GM19467 (cell line): ENCODE results near the gene CARD10.

Experiments used
- ATAC-seq: cut with Tn5 transposase; IDR thresholded peaks from one replicate; pipeline ENCODE4 v1.9.1; 2021; ENCODE audit warnings: mild to moderate bottlenecking, moderate library complexity; ENCODE audit not compliant: unreplicated experiment

Gene CARD10

DNA sequence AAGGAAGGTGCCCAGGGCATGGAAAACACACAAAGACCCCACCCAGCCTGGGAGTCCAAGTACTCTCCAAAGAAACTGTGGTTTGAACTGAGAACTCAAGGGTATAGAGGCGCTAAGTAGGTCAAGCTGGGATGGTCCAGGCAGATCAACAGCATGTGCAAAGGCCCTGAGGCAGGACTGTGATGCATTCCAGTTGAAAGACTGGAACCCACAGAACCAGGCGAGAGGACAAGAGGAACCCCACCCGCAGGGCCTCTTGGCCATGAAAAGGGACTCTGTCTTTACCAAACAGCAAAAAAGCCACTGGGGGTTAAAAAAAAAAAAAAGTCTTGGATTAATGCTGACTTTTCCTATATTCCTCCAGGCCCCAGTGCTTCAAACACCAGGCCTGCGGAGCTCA is 14.3 kb downstream of the CARD10 start:
- no peak for ATAC-seq

- ATAC-seq: no peak
Measured at GRCh38 chr22:37503850-37504249, 15.4 kb downstream of the CARD10 start.

- ATAC-seq: no peak
Measured at GRCh38 chr22:37503183-37503683, 16.0 kb downstream of the CARD10 start.

GRCh38 chr22:37502342-37503182 is 16.7 kb downstream of the CARD10 start:
- ATAC-seq: no peak

DNA sequence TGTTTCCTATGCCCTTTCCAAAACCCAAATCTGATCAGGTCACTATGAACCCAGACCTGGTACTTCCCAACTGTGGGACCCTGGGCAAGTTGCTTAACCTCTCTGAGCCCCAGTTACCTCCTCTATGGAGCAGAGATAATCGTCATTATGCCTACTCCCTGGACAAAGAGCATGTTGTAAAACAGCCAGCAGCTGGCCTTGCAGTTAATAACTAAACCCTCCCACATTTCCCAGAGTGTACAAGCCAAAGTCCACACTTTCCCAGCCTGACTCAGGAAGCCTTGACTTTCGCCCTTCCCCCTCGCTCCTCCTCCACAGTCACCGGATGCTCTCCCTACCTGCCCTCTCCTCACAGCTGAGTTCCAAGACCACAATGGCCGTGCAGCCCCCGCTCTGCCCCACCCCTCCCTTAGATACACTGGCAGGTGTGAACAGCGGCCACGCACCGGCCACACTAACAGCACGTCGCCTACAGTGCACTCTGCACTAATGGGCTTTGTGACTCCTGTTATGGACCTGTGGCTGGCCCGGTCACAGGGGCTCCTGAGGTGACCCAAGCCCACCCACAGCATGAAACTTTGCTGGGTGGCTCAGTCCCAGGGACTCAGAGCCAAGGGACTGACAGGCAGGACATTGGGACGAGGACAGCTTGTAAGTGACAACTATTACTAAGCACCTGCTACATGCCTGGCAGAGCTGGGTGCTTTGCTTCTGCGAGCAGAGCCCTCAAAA is 17.4 kb downstream of the CARD10 start:
- no peak for ATAC-seq

- no peak for ATAC-seq
Measured at GRCh38 chr22:37500745-37501609, 18.2 kb downstream of the CARD10 start.

GRCh38 chr22:37499789-37500540 is 19.2 kb downstream of the CARD10 start:
- ATAC-seq: no peak

DNA sequence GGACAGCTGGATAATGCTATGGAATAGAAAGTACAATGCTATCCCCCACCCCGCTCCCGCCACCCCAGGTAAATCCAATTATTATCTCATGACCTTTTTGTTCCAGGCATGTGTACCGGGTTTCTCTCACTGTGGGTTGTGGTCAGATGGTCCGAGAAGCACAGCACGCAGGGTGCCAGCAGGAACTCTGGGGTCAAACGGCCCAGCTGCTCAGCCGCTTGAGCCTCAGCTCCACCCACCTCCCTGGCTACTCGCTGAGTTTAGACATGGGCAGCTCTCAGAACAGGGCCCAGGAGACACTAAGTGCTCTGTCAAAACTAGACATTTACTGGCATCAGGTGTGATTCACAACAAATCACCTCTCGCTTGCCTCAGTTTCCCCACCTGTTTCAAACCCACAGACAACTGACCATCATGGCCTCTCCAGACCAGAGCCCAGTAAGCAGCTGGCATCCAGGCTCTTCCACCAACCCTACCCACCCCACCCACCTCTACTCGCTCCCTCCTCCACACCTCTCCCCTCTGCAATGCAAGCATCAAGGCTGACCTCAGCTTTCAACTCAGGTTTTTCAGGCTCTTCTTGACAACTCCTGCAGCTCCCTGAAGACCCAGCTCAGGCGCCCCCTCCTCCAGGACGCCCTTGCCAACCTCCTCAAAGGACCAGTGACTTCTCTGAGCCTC is 20.0 kb downstream of the CARD10 start:
- ATAC-seq: no peak

DNA sequence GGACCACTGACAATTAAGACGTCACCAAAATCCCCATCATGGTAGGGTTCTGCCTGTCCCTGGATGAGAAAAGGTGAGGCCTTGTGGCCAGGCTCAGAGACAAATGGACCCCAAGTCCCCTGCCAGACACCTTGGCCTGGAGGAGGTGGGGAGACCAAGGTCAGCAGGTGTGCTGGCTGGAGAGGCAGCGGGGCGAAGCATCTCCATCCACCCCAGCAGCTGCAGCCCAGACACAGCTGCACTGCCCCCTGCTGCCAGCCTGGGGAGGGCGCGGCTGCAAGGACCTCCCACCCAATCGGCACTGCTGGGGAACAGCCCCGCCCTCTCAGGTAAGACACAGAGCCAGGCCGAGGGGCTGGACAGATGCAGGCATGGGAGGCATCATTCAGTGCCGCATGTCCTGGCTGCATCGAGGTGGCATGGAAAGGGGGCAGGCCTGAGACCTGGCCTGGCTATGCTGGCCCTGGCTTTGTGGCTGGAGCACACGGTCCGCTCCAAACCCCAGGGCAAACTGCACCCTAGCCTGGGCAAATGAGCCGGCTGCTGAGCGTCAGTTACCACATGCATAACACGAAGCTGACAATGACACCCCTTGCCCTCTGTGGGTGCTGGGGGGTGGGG is 20.8 kb downstream of the CARD10 start:
- ATAC-seq: no peak

- no peak for ATAC-seq
Measured at GRCh38 chr22:37497062-37497599, 22.1 kb downstream of the CARD10 start.

DNA sequence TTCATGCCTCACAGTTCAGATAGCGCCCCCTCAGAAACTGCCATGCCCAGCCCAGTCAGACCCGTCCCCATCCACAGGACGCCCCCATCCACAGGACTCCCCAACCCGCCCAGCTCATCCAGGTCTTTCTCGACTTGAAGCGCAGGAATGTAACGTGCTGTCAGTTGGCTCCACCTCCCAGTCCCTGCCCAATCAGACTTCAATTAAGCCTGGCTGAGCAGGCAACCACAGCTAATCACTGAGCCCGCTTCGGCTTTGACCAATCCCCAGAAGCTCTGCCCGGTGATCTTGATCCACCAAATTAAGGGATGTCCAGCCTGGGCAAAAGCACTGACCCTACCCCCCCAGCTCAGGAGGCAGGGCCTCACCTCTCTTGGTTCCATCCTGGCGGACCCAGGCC is 22.6 kb downstream of the CARD10 start:
- no peak for ATAC-seq

DNA sequence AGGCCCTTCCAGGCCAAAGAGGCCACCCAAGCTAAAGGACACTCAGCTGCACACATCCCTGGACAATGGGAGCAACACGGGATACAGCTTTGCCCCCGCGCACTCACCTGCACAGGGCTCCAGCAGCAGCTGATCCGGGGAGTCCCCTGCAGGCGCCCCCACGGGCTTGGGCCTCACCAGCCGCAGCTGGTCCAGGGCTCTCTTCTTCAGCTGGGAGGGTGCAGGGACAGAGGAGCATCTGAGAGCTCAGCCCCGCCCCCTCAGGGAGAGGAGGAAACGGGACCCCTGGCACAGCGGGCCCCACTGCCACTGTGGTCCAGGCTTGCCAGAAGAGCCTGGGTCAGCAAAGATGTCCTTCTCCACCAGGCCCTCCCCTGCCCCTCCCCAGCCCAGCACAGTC is 25.2 kb downstream of the CARD10 start:
- no peak for ATAC-seq

DNA sequence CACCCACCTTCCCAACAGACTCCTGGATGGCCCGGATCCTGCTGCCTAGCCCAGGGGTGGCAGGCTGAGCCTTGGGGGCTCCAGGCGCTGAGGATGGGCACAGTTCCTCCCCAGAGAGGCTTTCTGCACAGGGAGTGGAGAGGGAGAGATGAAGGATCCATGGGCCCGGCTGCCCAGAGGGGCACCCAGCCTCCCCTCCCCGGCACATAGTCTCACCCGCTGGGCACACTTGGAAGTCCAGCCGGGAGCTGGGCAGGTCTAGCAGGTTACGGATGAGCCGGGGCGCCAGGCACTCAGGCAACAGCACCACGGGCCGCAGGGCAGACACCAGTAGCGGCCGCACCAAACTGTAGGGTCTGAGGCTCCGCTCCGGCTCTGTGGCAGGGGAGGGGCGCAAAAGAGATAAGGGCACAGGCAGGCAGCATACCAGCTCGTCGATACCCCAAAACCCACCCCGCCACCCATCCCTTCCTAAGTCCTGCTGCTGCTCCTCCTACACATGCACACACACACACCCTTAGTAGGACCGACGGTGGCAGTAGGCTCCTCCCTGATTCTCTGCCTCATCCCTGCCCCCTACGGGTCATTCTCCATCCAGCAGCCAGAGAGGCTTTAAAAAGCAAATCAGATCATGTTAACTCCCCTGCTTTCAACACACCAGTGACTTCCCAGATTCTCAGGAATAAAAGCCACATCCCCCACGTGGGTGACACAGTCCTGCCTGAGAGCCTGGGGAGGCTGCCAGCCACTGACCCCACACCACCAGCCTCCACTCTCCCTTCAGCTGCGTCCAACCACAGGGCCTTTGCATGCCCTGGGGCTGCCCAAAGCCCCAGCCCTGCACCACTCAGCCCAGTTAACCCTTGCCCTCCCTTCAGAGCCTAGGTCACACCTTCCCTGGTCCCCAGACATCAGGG is 26.5 kb downstream of the CARD10 start:
- ATAC-seq: no peak

- ATAC-seq: no peak
Measured at GRCh38 chr22:37491559-37492427, 27.4 kb downstream of the CARD10 start.

- ATAC-seq: no peak
Measured at GRCh38 chr22:37491106-37491505, 28.1 kb downstream of the CARD10 start.

- ATAC-seq: no peak
Measured at GRCh38 chr22:37489983-37490382, 29.2 kb downstream of the CARD10 start.
